Amniotic epithelial cell (primary cell): ENCODE results near the gene MRPL43.
A peak's percentile ranks its signal among the peaks of the same experiment; 100 is the strongest.
"Not testable (repeated sequence)": the region's sequence is repeated elsewhere in the genome, so short reads cannot be mapped to it uniquely, and the experiment has no call there.

Experiments
- DNase-seq: peaks from one replicate; pipeline ENCODE4 v3.0.0-alpha.2; 2010; ENCODE audit warnings: low read depth

Gene MRPL43

GRCh38 chr10:100986952-100987684 lies at the start of gene MRPL43, which contains the start of gene TWNK:
Gene MRPL43, minus strand, starts transcription at chr10:100987497. Its CDS starts 54 bp downstream, at chr10:100987443.
Gene TWNK, plus strand, starts transcription at chr10:100987543. Its CDS starts 668 bp downstream, at chr10:100988211.
- DNase-seq = peak; percentile 58

GRCh38 chr10:101036726-101037125 lies 49.4 kb upstream of the MRPL43 start:
- no peak for DNase-seq

GRCh38 chr10:101035916-101036702 lies 48.8 kb upstream of the MRPL43 start:
- no peak for DNase-seq

- DNase-seq = no peak
Observed at GRCh38 chr10:101035314-101035713, 48.0 kb upstream of the MRPL43 start.

- DNase-seq = not testable (repeated sequence)
Observed at GRCh38 chr10:101034404-101034803, 47.1 kb upstream of the MRPL43 start.

- DNase-seq = no peak
Observed at GRCh38 chr10:101033276-101033675, 46.0 kb upstream of the MRPL43 start.

- DNase-seq = peak; percentile 83
Observed at GRCh38 chr10:101032637-101033224, 45.4 kb upstream of the MRPL43 start.

- DNase-seq = peak; percentile 46
Observed at GRCh38 chr10:101031796-101032636, 44.7 kb upstream of the MRPL43 start.

- DNase-seq = peak; percentile 87
Observed at GRCh38 chr10:101031128-101031795, 44.0 kb upstream of the MRPL43 start, which contains the start of the genes PDZD7 and SFXN3. Gene PDZD7, minus strand, starts transcription at chr10:101031129. Its CDS starts 910 bp downstream, at chr10:101030219. Gene SFXN3, plus strand, starts transcription at chr10:101031234. Its CDS starts 3,461 bp downstream, at chr10:101034695.

GRCh38 chr10:101030496-101031127 lies 43.3 kb upstream of the MRPL43 start:
- DNase-seq = no peak

- no peak for DNase-seq
Observed at GRCh38 chr10:101029520-101030295, 42.4 kb upstream of the MRPL43 start.

- no peak for DNase-seq
Observed at GRCh38 chr10:101028446-101029337, 41.4 kb upstream of the MRPL43 start.

GRCh38 chr10:101027106-101027720 lies 39.9 kb upstream of the MRPL43 start:
- peak; percentile 35 for DNase-seq

GRCh38 chr10:101022967-101023705 lies 35.8 kb upstream of the MRPL43 start:
- DNase-seq = no peak

GRCh38 chr10:101021692-101022251 lies 34.5 kb upstream of the MRPL43 start:
- DNase-seq = no peak

GRCh38 chr10:101021239-101021638 lies 33.9 kb upstream of the MRPL43 start:
- DNase-seq = no peak

GRCh38 chr10:101020427-101021075 lies 33.3 kb upstream of the MRPL43 start:
- DNase-seq = no peak
